HUDEP-2 (cell line): ENCODE results near the gene ZNF888.
A peak's percentile ranks its signal among the peaks of the same experiment; 100 is the strongest.
"Not testable (repeated sequence)": the region's sequence is repeated elsewhere in the genome, so short reads cannot be mapped to it uniquely, and the experiment has no call there.

Experiments
- DNase-seq, 76 experiments: peaks; one replicate each; lab custom pipeline; 2025; ENCODE audit not compliant: unreplicated experiment in 76 of 76; lab: John Stamatoyannopoulos, UW

ZNF888 gene

GRCh38 chr19:52942386-52943133 lies 19.3 kb upstream of the ZNF888 start:
- DNase-seq: peak in 75 of 76 experiments; percentile 32 to 98 (median 92)

DNA sequence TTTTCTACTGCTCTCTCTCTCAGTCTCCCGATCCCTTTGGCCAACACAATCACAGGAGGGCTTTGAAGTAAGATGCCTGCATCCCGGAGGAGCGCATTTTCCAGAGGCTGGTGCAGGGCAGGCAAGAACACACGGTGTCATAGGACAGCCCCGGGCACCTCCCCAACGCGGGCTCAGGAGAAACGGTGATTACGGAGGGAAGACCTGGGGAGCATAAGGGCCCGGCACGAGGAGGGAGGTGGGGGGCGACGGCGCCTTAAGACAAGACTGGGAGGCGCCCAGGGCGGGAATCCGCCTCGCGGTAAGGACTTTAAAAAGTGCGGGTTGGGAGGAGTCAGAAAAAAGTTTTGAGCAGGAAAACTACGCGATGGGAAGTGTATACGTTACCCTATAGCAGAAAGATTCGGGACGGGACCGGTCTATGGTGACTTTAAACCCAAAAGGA lies 18.7 kb upstream of the ZNF888 start:
- peak in 29 of 76 experiments; percentile 3 to 49 (median 19) for DNase-seq

- not testable (repeated sequence) for DNase-seq
Measured at GRCh38 chr19:52941523-52941922, 18.3 kb upstream of the ZNF888 start.

GRCh38 chr19:52940905-52941304 lies 17.7 kb upstream of the ZNF888 start:
- DNase-seq: not testable (repeated sequence)

DNA sequence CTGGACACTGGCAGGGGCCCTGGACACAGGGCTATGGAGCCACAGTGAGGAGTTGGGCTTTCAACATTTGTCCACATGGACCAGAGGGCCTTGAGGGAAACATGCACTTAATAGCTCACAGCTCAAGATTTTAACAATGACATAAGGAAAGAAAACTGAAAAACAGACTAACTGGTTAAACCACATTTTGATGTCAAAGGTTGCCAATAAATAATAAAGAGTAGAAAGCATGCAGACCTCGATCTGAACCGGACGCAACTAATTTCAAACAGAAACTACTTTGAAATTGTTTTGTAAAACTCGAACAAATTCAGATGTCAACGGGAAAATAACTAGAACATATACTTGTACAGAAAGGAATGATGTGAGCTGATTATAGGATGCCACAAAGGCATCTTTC lies 15.5 kb upstream of the ZNF888 start:
- DNase-seq: no peak

DNA sequence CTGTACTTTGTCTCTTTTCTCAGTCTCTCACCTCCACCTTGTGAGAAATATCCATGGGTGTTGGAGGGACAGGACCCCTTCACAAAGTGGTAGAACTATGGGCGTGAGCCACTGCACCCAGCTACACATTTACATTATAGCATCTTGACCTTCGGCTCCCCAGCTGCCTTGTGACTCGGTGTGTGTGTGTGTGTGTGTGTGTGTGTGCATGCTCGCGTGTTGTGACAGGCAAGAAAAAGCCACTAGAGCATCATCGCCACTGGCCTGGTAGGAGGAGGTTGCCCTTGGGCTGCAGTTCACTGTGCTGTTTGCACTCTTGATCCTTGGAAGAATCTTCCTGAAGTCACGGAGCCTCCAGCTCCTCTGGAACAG lies 13.7 kb upstream of the ZNF888 start:
- peak in 1 of 76 experiments; percentile 18 for DNase-seq

GRCh38 chr19:52936151-52936953 lies 13.1 kb upstream of the ZNF888 start:
- peak in 69 of 76 experiments; percentile 13 to 91 (median 61) for DNase-seq

DNA sequence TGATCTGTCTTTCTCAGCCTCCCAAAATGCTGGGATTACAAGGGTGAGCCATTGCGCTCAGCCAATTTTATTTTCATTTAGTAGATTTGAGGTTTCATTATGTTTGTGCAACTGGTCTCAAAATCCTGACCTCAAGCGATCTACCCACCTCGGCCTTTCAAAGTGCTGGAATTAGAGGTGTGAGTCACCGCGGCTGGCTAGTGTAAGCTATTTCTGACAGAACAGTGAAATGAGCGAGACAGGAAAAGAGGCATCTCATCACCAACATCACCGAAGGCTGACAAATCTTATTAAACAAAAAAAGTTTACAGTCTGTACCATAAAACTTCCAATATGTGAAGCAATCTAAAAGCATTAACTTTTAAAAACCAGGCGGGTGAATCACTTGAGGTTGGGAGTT lies 12.2 kb upstream of the ZNF888 start:
- no peak for DNase-seq

- DNase-seq: not testable (repeated sequence)
Measured at GRCh38 chr19:52924641-52925040, 1.4 kb upstream of the ZNF888 start.

- DNase-seq: no peak
Measured at GRCh38 chr19:52923778-52924593, 758 bp upstream of the ZNF888 start.

DNA sequence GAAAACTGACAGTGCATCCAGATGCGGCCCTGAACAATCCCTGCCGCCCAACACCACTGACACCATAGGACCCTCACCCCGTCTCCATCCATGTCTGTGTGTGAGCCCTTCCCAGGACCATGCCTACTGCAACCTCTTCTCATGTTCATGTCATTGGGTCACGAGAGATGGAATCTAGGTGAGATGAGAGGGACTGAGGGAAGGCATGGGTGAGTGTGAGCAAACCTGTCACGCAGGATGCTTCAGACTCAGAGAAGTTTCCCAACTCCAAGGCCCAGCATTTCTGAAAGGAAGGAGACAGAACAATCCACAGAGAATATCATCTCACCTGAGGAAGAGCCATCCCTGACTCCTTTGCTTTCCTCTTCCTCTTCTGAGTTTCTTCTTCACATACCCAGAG lies 5.7 kb downstream of the ZNF888 start:
- no peak for DNase-seq

DNA sequence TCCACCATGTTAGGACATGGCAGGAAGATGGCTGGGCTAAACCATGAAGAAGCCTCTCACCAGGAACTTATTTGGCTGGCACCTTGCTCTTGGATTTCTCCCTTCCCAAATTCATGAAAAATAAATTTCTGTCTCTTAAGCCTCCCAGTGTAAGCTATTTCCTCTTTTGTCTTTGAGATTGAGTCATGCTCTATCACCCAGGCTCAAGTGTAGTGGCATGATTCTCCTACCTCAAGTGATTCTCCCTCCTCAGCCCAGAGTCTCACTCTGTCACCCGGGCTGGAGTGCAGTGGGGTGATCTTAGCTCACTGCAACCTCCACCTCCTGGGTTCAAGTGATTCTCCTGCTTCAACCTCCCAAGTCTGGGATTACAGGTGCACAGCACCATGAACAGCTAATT lies 12.6 kb downstream of the ZNF888 start:
- DNase-seq: no peak

GRCh38 chr19:52904052-52904780 lies 19.0 kb downstream of the ZNF888 start:
- DNase-seq: not testable (repeated sequence)

GRCh38 chr19:52901842-52902241 lies 21.4 kb downstream of the ZNF888 start:
- DNase-seq: no peak

GRCh38 chr19:52898596-52898995 lies 24.6 kb downstream of the ZNF888 start:
- DNase-seq: not testable (repeated sequence)

- no peak for DNase-seq
Measured at GRCh38 chr19:52898101-52898500, 25.1 kb downstream of the ZNF888 start.

GRCh38 chr19:52897138-52897935 lies 25.9 kb downstream of the ZNF888 start, which contains the start of gene ZNF320:
Gene ZNF320, minus strand, starts transcription at chr19:52897635. Its CDS starts 7,380 bp downstream, at chr19:52890255.
- DNase-seq: peak in 74 of 76 experiments; percentile 5 to 95 (median 85)

DNA sequence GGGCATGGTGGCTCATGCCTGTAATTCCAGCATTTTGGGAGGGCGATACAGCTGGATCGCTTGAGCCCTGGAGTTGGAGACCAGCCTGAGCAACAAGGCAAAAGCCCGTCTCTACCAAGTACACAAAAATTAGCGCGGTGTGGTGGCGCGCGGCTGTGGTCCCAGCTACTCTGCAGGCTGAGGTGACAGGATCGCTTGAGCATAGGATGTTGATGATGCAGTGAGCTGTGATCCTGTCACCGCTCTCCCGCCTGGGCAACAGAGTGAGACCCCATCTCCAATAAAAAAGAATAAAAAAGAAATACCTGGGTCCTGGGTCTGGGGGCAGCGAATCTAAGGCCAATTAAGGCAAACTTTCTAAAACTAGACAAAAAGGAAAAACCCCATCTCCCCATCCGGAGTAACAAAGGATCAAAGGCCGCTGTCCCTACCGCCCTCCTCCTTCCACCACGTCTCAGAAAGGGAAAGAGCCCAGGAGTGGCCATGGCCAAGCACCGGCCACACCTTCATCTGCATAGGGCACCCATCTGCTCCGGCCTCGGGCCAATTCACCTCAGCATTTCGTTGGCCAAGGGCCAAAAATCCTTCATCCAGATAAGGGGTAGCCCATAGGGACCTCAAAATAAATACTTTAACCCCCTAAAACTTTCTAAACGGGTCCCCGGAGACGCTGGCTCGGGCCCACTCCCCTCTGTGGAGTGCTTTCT lies 26.6 kb downstream of the ZNF888 start:
- DNase-seq: peak in 25 of 76 experiments; percentile 8 to 69 (median 26)

DNA sequence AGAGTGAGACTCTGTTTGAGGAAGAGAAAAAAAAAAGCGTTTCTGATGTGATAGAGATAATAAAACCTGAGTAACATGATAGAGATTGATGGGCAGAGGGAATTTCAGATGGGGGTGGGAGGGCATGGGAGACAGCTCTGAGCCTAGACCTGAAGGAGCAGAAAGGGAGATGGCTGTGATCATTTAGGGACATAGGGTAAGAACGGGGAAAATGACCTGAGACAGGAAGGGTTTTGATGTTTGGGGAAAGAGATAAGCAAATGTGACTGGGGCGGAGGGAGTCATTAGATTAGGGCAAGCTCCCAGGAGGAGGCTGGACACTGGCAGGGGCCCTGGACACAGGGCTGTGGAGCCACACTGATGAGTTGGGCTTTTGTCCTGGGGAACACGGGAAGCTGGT lies 31.9 kb downstream of the ZNF888 start:
- no peak for DNase-seq
